WTC11 (cell line): Measurements from ENCODE around the gene POC1A. TPM values are rescaled to one million over a fixed set of nuclear protein-coding genes. Genes with fewer than 3 reads are reported as not detected.

Experiments
- ATAC-seq: fragments of 200-7000 bp; cut with Tn5 transposase; 2 replicates; pipeline ENCODE4 v1.10.0; 2021; ENCODE audit warnings: mild to moderate bottlenecking, moderate library complexity
- CTCF ChIA-PET: fragments of 300-600 bp; sonication (Branson Sonifier 250); formaldehyde crosslinking; loops from one replicate; lab custom pipeline; 2021; ENCODE audit warnings: antibody characterized with exemption; lab: Charles Lee
- POLR2A ChIA-PET: fragments of 350-600 bp; sonication (Branson Sonifier 250); formaldehyde crosslinking; loops from one replicate; lab custom pipeline; 2021; ENCODE audit warnings: antibody characterized with exemption; lab: Charles Lee
- DNase-seq: peaks from one replicate; pipeline ENCODE4 v3.0.0; 2021; ENCODE audit warnings: low spot score
- H3K27ac Mint-ChIP-seq: 2 replicates; pipeline ENCODE4 v1.8.0; 2021; ENCODE audit warnings: mixed read lengths
- H3K27me3 Mint-ChIP-seq: 2 replicates; pipeline ENCODE4 v1.8.0; 2021; ENCODE audit warnings: low read depth, mild to moderate bottlenecking, moderate library complexity, mixed read lengths
- H3K36me3 Mint-ChIP-seq: 2 replicates; pipeline ENCODE4 v1.8.0; 2021; ENCODE audit warnings: mixed read lengths
- H3K4me1 Mint-ChIP-seq: 2 replicates; pipeline ENCODE4 v1.8.0; 2022; ENCODE audit warnings: mixed read lengths
- H3K4me3 Mint-ChIP-seq: 2 replicates; pipeline ENCODE4 v1.8.0; 2021; ENCODE audit warnings: mild to moderate bottlenecking, moderate library complexity, mixed read lengths
- H3K9me3 Mint-ChIP-seq: 2 replicates; pipeline ENCODE4 v1.8.0; 2021; ENCODE audit warnings: mixed read lengths
- ATF1 ChIP-seq: sonication (generic); formaldehyde crosslinking; IDR thresholded peaks from 2 replicates; pipeline ENCODE4 v1.8.1; 2023; ENCODE audit warnings: mild to moderate bottlenecking, moderate library complexity, missing genetic modification reagents
- CREM ChIP-seq: sonication (generic); formaldehyde crosslinking; IDR thresholded peaks from 2 replicates; pipeline ENCODE4 v1.8.1; 2022; ENCODE audit warnings: mild to moderate bottlenecking, missing genetic modification reagents, moderate library complexity
- NR1H2 ChIP-seq: sonication (generic); formaldehyde crosslinking; IDR thresholded peaks from 2 replicates; pipeline ENCODE4 v1.9.0; 2021; ENCODE audit warnings: mild to moderate bottlenecking, moderate library complexity, missing genetic modification reagents
- OVOL2 ChIP-seq: fragments of 250-450 bp; sonication (Bioruptor Pico); IDR thresholded peaks from 2 replicates; pipeline ENCODE4 v1.9.0; 2021; ENCODE audit warnings: mild to moderate bottlenecking, borderline replicate concordance
- PRRX2 ChIP-seq: fragments of 250-450 bp; sonication (Bioruptor Pico); IDR thresholded peaks from 2 replicates; pipeline ENCODE4 v1.8.0; 2021; ENCODE audit warnings: mild to moderate bottlenecking
- SOX15 ChIP-seq: fragments of 250-450 bp; sonication (Bioruptor Pico); IDR thresholded peaks from 2 replicates; pipeline ENCODE4 v1.9.0; 2021; ENCODE audit warnings: mild to moderate bottlenecking
- TEAD1 ChIP-seq: sonication (generic); formaldehyde crosslinking; IDR thresholded peaks from 2 replicates; pipeline ENCODE4 v1.8.0; 2022; ENCODE audit warnings: mild to moderate bottlenecking, missing genetic modification reagents
- TEAD4 ChIP-seq: sonication (generic); formaldehyde crosslinking; IDR thresholded peaks from 2 replicates; pipeline ENCODE4 v1.8.0; 2022; ENCODE audit warnings: mild to moderate bottlenecking, missing genetic modification reagents
- ZNF232 ChIP-seq: sonication (generic); formaldehyde crosslinking; IDR thresholded peaks from 2 replicates; pipeline ENCODE4 v1.8.0; 2022; ENCODE audit warnings: mild to moderate bottlenecking, missing genetic modification reagents
- ZNF423 ChIP-seq: fragments of 250-450 bp; sonication (Bioruptor Pico); IDR thresholded peaks from 2 replicates; pipeline ENCODE4 v2.1.2; 2022; ENCODE audit warnings: mild to moderate bottlenecking, moderate library complexity
- total RNA-seq: library from RNA; stranded (reverse); gene quantifications from 3 replicates; pipeline ENCODE4 v1.2.3, GENCODE V29; 2021
- TF ChIP-seq, protein P1 (sequence below): sonication (generic); formaldehyde crosslinking; IDR thresholded peaks from 2 replicates; pipeline ENCODE4 v1.8.0; 2023; ENCODE audit warnings: missing genetic modification reagents
- TF ChIP-seq, protein P2 (sequence below): sonication (generic); formaldehyde crosslinking; conservative IDR thresholded peaks from 2 replicates; pipeline ENCODE4 v1.8.1; 2023; ENCODE audit warnings: mild to moderate bottlenecking, low read depth, missing genetic modification reagents, moderate library complexity
- TF ChIP-seq, protein P3 (sequence below): sonication (generic); formaldehyde crosslinking; IDR thresholded peaks from 2 replicates; pipeline ENCODE4 v1.8.1; 2022; ENCODE audit warnings: missing genetic modification reagents, borderline replicate concordance
- TF ChIP-seq, protein P4 (sequence below): sonication (generic); formaldehyde crosslinking; IDR thresholded peaks from 2 replicates; pipeline ENCODE4 v1.8.0; 2022; ENCODE audit warnings: mild to moderate bottlenecking, missing genetic modification reagents
- TF ChIP-seq, protein P5 (sequence below): sonication (generic); formaldehyde crosslinking; IDR thresholded peaks from 2 replicates; pipeline ENCODE4 v1.8.1; 2022; ENCODE audit warnings: low read depth, mild to moderate bottlenecking, moderate library complexity, missing genetic modification reagents, borderline replicate concordance
- TF ChIP-seq, protein P6 (sequence below): sonication (generic); formaldehyde crosslinking; IDR thresholded peaks from 2 replicates; pipeline ENCODE4 v1.8.1; 2023; ENCODE audit warnings: mild to moderate bottlenecking, missing genetic modification reagents, moderate library complexity
- TF ChIP-seq, protein P7 (sequence below): sonication (generic); formaldehyde crosslinking; IDR thresholded peaks from 2 replicates; pipeline ENCODE4 v1.8.0; 2022; ENCODE audit warnings: mild to moderate bottlenecking, missing genetic modification reagents
- TF ChIP-seq, protein P8 (sequence below): sonication (generic); formaldehyde crosslinking; IDR thresholded peaks from 2 replicates; pipeline ENCODE4 v1.8.1; 2022; ENCODE audit warnings: low read depth, missing genetic modification reagents, borderline replicate concordance
- TF ChIP-seq, protein P9 (sequence below): sonication (generic); formaldehyde crosslinking; IDR thresholded peaks from 2 replicates; pipeline ENCODE4 v1.8.0; 2023; ENCODE audit warnings: mild to moderate bottlenecking, missing genetic modification reagents

The POC1A gene
- total RNA-seq, 1 experiment from 2014 or later, result 31.3 TPM

DNA sequence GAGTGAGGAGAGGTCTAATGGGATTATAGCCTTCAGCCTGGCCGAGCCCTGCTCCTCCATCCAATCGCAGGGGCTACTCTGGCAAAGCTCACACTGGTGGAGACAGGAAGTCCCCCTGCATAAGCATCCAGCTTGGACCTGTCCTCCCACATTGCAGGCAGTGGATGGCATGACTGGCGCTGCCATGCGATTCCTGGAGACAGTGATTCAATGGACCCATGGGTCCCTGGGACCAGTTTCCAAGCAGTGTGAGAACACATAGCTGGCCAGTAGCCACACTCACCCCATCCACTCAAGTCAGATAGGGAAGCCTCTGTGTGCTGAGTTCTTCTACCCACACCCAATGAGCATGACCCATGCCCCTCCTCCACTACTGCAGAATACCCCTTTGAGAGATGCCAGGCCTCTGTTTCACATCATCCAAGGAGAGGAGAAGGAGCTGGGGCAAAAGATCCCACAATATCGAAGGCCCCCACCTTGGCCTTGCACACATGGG is 18.1 kb upstream of the POC1A start:
- Mint-ChIP-seq H3K27ac (no peak overlapping the region), H3K36me3 (no peaks in the 10 kb centered on the region), H3K27me3 (no peaks in the 10 kb centered on the region)
- DNase-seq, result no peak
- TF ChIP-seq PRRX2 (CRISPR knock-in tag) (no peak), TEAD4 (CRISPR knock-in tag) (no peak), ZNF423 (CRISPR knock-in tag) (no peak), OVOL2 (no peak), ZNF232 (CRISPR knock-in tag) (no peak), NR1H2 (no peak), SOX15 (no peak), CREM (no peak), ATF1 (CRISPR knock-in tag) (no peak), TEAD1 (no peak)
- TF ChIP-seq, protein P1, sequence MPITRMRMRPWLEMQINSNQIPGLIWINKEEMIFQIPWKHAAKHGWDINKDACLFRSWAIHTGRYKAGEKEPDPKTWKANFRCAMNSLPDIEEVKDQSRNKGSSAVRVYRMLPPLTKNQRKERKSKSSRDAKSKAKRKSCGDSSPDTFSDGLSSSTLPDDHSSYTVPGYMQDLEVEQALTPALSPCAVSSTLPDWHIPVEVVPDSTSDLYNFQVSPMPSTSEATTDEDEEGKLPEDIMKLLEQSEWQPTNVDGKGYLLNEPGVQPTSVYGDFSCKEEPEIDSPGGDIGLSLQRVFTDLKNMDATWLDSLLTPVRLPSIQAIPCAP, result no peak
- TF ChIP-seq, protein P2, sequence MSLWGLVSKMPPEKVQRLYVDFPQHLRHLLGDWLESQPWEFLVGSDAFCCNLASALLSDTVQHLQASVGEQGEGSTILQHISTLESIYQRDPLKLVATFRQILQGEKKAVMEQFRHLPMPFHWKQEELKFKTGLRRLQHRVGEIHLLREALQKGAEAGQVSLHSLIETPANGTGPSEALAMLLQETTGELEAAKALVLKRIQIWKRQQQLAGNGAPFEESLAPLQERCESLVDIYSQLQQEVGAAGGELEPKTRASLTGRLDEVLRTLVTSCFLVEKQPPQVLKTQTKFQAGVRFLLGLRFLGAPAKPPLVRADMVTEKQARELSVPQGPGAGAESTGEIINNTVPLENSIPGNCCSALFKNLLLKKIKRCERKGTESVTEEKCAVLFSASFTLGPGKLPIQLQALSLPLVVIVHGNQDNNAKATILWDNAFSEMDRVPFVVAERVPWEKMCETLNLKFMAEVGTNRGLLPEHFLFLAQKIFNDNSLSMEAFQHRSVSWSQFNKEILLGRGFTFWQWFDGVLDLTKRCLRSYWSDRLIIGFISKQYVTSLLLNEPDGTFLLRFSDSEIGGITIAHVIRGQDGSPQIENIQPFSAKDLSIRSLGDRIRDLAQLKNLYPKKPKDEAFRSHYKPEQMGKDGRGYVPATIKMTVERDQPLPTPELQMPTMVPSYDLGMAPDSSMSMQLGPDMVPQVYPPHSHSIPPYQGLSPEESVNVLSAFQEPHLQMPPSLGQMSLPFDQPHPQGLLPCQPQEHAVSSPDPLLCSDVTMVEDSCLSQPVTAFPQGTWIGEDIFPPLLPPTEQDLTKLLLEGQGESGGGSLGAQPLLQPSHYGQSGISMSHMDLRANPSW (CRISPR knock-in tag), result no peak
- TF ChIP-seq, protein P3, sequence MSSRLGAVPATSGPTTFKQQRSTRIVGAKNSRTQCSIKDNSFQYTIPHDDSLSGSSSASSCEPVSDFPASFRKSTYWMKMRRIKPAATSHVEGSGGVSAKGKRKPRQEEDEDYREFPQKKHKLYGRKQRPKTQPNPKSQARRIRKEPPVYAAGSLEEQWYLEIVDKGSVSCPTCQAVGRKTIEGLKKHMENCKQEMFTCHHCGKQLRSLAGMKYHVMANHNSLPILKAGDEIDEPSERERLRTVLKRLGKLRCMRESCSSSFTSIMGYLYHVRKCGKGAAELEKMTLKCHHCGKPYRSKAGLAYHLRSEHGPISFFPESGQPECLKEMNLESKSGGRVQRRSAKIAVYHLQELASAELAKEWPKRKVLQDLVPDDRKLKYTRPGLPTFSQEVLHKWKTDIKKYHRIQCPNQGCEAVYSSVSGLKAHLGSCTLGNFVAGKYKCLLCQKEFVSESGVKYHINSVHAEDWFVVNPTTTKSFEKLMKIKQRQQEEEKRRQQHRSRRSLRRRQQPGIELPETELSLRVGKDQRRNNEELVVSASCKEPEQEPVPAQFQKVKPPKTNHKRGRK (CRISPR knock-in tag), result no peak
- TF ChIP-seq, protein P4, sequence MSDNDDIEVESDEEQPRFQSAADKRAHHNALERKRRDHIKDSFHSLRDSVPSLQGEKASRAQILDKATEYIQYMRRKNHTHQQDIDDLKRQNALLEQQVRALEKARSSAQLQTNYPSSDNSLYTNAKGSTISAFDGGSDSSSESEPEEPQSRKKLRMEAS (CRISPR knock-in tag), result no peak
- TF ChIP-seq, protein P5, sequence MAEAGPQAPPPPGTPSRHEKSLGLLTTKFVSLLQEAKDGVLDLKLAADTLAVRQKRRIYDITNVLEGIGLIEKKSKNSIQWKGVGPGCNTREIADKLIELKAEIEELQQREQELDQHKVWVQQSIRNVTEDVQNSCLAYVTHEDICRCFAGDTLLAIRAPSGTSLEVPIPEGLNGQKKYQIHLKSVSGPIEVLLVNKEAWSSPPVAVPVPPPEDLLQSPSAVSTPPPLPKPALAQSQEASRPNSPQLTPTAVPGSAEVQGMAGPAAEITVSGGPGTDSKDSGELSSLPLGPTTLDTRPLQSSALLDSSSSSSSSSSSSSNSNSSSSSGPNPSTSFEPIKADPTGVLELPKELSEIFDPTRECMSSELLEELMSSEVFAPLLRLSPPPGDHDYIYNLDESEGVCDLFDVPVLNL (CRISPR knock-in tag), result no peak
- TF ChIP-seq, protein P6, sequence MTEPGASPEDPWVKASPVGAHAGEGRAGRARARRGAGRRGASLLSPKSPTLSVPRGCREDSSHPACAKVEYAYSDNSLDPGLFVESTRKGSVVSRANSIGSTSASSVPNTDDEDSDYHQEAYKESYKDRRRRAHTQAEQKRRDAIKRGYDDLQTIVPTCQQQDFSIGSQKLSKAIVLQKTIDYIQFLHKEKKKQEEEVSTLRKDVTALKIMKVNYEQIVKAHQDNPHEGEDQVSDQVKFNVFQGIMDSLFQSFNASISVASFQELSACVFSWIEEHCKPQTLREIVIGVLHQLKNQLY (CRISPR knock-in tag), result no peak
- TF ChIP-seq, protein P7, sequence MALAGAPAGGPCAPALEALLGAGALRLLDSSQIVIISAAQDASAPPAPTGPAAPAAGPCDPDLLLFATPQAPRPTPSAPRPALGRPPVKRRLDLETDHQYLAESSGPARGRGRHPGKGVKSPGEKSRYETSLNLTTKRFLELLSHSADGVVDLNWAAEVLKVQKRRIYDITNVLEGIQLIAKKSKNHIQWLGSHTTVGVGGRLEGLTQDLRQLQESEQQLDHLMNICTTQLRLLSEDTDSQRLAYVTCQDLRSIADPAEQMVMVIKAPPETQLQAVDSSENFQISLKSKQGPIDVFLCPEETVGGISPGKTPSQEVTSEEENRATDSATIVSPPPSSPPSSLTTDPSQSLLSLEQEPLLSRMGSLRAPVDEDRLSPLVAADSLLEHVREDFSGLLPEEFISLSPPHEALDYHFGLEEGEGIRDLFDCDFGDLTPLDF (CRISPR knock-in tag), result no peak
- TF ChIP-seq, protein P8, sequence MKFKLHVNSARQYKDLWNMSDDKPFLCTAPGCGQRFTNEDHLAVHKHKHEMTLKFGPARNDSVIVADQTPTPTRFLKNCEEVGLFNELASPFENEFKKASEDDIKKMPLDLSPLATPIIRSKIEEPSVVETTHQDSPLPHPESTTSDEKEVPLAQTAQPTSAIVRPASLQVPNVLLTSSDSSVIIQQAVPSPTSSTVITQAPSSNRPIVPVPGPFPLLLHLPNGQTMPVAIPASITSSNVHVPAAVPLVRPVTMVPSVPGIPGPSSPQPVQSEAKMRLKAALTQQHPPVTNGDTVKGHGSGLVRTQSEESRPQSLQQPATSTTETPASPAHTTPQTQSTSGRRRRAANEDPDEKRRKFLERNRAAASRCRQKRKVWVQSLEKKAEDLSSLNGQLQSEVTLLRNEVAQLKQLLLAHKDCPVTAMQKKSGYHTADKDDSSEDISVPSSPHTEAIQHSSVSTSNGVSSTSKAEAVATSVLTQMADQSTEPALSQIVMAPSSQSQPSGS, result no peak
- TF ChIP-seq, protein P9, sequence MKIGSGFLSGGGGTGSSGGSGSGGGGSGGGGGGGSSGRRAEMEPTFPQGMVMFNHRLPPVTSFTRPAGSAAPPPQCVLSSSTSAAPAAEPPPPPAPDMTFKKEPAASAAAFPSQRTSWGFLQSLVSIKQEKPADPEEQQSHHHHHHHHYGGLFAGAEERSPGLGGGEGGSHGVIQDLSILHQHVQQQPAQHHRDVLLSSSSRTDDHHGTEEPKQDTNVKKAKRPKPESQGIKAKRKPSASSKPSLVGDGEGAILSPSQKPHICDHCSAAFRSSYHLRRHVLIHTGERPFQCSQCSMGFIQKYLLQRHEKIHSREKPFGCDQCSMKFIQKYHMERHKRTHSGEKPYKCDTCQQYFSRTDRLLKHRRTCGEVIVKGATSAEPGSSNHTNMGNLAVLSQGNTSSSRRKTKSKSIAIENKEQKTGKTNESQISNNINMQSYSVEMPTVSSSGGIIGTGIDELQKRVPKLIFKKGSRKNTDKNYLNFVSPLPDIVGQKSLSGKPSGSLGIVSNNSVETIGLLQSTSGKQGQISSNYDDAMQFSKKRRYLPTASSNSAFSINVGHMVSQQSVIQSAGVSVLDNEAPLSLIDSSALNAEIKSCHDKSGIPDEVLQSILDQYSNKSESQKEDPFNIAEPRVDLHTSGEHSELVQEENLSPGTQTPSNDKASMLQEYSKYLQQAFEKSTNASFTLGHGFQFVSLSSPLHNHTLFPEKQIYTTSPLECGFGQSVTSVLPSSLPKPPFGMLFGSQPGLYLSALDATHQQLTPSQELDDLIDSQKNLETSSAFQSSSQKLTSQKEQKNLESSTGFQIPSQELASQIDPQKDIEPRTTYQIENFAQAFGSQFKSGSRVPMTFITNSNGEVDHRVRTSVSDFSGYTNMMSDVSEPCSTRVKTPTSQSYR (CRISPR knock-in tag), result no peak
- TF ChIP-seq, all 79 proteins: peak for 0
- Mint-ChIP-seq H3K9me3 (no peaks in the 10 kb centered on the region), H3K4me1 (peaks cover 10% of the 10 kb centered on the region), H3K4me3 (no peak overlapping the region)
- ATAC-seq, result no peak
- ChIA-PET CTCF (interaction anchor here (0.6 to 4.7 kb wide), 4 partner anchors 18 to 48 kb away, joined by 3 to 23 read pairs (median 6); partner anchors contain the start of gene POC1A), POLR2A (no interaction called here)
